ENCODE measurements around the gene SNAPC3.
"Not testable (repeated sequence)": the region's sequence is repeated elsewhere in the genome, so short reads cannot be mapped to it uniquely, and the experiment has no call there.

SNAPC3 gene

GRCh38 chr9:15423231-15423985 is 732 bp downstream of the SNAPC3 start:
- peak; percentile 20 to 22 for DNase-seq

- no peak for DNase-seq
Measured at GRCh38 chr9:15426019-15426418, 3.3 kb downstream of the SNAPC3 start.

- DNase-seq, result peak in 1 of 2 donors; percentile 68
Measured at GRCh38 chr9:15427702-15428101, 5.0 kb downstream of the SNAPC3 start.

- peak; percentile 30 to 39 for DNase-seq
Measured at GRCh38 chr9:15430920-15431844, 8.5 kb downstream of the SNAPC3 start.

- peak; percentile 5 to 73 for DNase-seq
Measured at GRCh38 chr9:15433191-15433590, 10.5 kb downstream of the SNAPC3 start.

- no peak for DNase-seq
Measured at GRCh38 chr9:15433661-15434060, 11.0 kb downstream of the SNAPC3 start.

- no peak for DNase-seq
Measured at GRCh38 chr9:15438891-15439290, 16.2 kb downstream of the SNAPC3 start.

GRCh38 chr9:15441841-15442240 is 19.2 kb downstream of the SNAPC3 start:
- DNase-seq, result not testable (repeated sequence)

GRCh38 chr9:15442264-15442663 is 19.6 kb downstream of the SNAPC3 start:
- not testable (repeated sequence) for DNase-seq

- DNase-seq, result no peak
Measured at GRCh38 chr9:15444141-15444540, 21.5 kb downstream of the SNAPC3 start.

- no peak for DNase-seq
Measured at GRCh38 chr9:15453956-15454355, 31.3 kb downstream of the SNAPC3 start.

- DNase-seq, result no peak
Measured at GRCh38 chr9:15461056-15461455, 38.4 kb downstream of the SNAPC3 start.

GRCh38 chr9:15461601-15462000 is 38.9 kb downstream of the SNAPC3 start:
- no peak for DNase-seq

- no peak for DNase-seq
Measured at GRCh38 chr9:15468145-15468544, 45.5 kb downstream of the SNAPC3 start.

- no peak for DNase-seq
Measured at GRCh38 chr9:15469406-15469805, 46.7 kb downstream of the SNAPC3 start.

GRCh38 chr9:15469862-15470261 is 47.2 kb downstream of the SNAPC3 start:
- DNase-seq, result no peak

- no peak for DNase-seq
Measured at GRCh38 chr9:15475923-15476536, 53.4 kb downstream of the SNAPC3 start.

- no peak for DNase-seq
Measured at GRCh38 chr9:15480028-15480427, 57.4 kb downstream of the SNAPC3 start.

GRCh38 chr9:15482146-15482545 is 59.5 kb downstream of the SNAPC3 start:
- DNase-seq, result no peak

- DNase-seq, result no peak
Measured at GRCh38 chr9:15484802-15485201, 62.1 kb downstream of the SNAPC3 start.

- DNase-seq, result no peak
Measured at GRCh38 chr9:15485836-15486666, 63.4 kb downstream of the SNAPC3 start.

GRCh38 chr9:15491950-15492349 is 69.3 kb downstream of the SNAPC3 start:
- no peak for DNase-seq

Measured in inflammatory macrophage (primary cell).